SK-N-SH (cell line): ENCODE results near the gene ARHGAP4. TPM values are rescaled to one million over a fixed set of nuclear protein-coding genes. Genes with fewer than 3 reads are reported as not detected.

Source experiments
- CTCF ChIA-PET: fragments of 300-600, 350-600 bp; formaldehyde crosslinking; extraction: SDS; loops from one replicate; lab custom pipeline; 2021; lab: Yijun Ruan, JAX
- POLR2A ChIA-PET: fragments of 350-600 bp; sonication (Branson Sonifier 250); formaldehyde crosslinking; extraction: SDS; loops from one replicate; lab custom pipeline; 2020; ENCODE audit warnings: antibody characterized with exemption, inconsistent platforms; lab: Yijun Ruan, JAX
- DNase-seq: peaks from one replicate; pipeline ENCODE4 v3.0.0; 2012
- H2AFZ ChIP-seq: fragments of 200-600 bp; sonication (generic); 2 replicates; pipeline ENCODE4 v1.8.1; 2016; ENCODE audit warnings: antibody characterized with exemption, mild to moderate bottlenecking, low read depth
- H3F3A ChIP-seq: fragments of 200-600 bp; sonication (generic); replicated peaks from 2 replicates; pipeline ENCODE3; 2016; ENCODE audit warnings: antibody characterized with exemption, mild to moderate bottlenecking; ENCODE audit not compliant: insufficient read depth
- H3K27ac ChIP-seq, 2 experiments: fragments of 200-500 bp in 1 of 2; fragments of 200-600 bp in 1 of 2; sonication (Bioruptor generic) in 1 of 2; sonication (generic), shearing (Covaris generic) in 1 of 2; 2 replicates each; pipeline versions ENCODE4 v1.5.1 to v1.6.1; 2014 to 2016; ENCODE audit warnings: low read depth in 2 of 2, inconsistent platforms in 1 of 2, low read length in 1 of 2, mild to moderate bottlenecking in 1 of 2, mixed read lengths in 1 of 2
- H3K27me3 ChIP-seq: fragments of 200-600 bp; sonication (generic), shearing (Covaris generic); 2 replicates; pipeline ENCODE4 v1.6.1; 2016; ENCODE audit warnings: mixed run types; ENCODE audit not compliant: insufficient read depth
- H3K36me3 ChIP-seq, 2 experiments: fragments of 200-500 bp in 1 of 2; fragments of 200-600 bp in 1 of 2; sonication (Bioruptor generic) in 1 of 2; sonication (generic) in 1 of 2; replicated peaks in 1 of 2; 2 replicates each; pipeline versions ENCODE3 to v1.5.1; 2014 to 2016; ENCODE audit warnings: low read length in 1 of 2, mild to moderate bottlenecking in 1 of 2; ENCODE audit not compliant: insufficient read depth in 2 of 2, control insufficient read depth in 1 of 2
- H3K4me1 ChIP-seq, 2 experiments: fragments of 200-500 bp in 1 of 2; fragments of 200-600 bp in 1 of 2; sonication (Bioruptor generic) in 1 of 2; sonication (generic), shearing (Covaris generic) in 1 of 2; 2 replicates each; pipeline versions ENCODE4 v1.5.1 to v1.6.1; 2014 to 2016; ENCODE audit warnings: low read depth in 1 of 2, low read length in 1 of 2, mixed run types in 1 of 2; ENCODE audit not compliant: insufficient read depth in 2 of 2, control insufficient read depth in 1 of 2
- H3K4me2 ChIP-seq: fragments of 200-600 bp; sonication (generic), shearing (Covaris generic); 2 replicates; pipeline ENCODE4 v1.6.1; 2017; ENCODE audit warnings: mixed run types
- H3K4me3 ChIP-seq, 2 experiments: fragments of 200-500 bp in 1 of 2; fragments of 200-600 bp in 1 of 2; sonication (Bioruptor generic) in 1 of 2; sonication (generic), shearing (Covaris generic) in 1 of 2; 2 replicates each; pipeline versions ENCODE4 v1.5.1 to v1.8.1; 2014 to 2016; ENCODE audit warnings: low read depth in 2 of 2, inconsistent platforms in 1 of 2, low read length in 1 of 2, mild to moderate bottlenecking in 1 of 2, mixed read lengths in 1 of 2, moderate library complexity in 1 of 2
- H3K79me2 ChIP-seq: fragments of 200-600 bp; sonication (generic); 2 replicates; pipeline ENCODE4 v1.8.1; 2017; ENCODE audit warnings: mild to moderate bottlenecking; ENCODE audit not compliant: insufficient read depth
- H3K9ac ChIP-seq: fragments of 200-600 bp; sonication (generic); 2 replicates; pipeline ENCODE4 v1.6.1; 2017; ENCODE audit warnings: mixed run types
- H3K9me2 ChIP-seq: fragments of 200-600 bp; sonication (generic); 2 replicates; pipeline ENCODE4 v1.6.1; 2017; ENCODE audit warnings: mixed run types
- H3K9me3 ChIP-seq: fragments of 200-600 bp; sonication (generic); 2 replicates; pipeline ENCODE4 v1.6.1; 2017; ENCODE audit warnings: mixed run types, mild to moderate bottlenecking, moderate library complexity
- H4K20me1 ChIP-seq: fragments of 200-600 bp; sonication (generic); 2 replicates; pipeline ENCODE4 v1.6.1; 2017; ENCODE audit warnings: mild to moderate bottlenecking, mixed run types; ENCODE audit not compliant: insufficient read depth
- CTCF ChIP-seq: fragments of 200-600 bp; sonication (generic); IDR thresholded peaks from 2 replicates; pipeline ENCODE4 v1.6.1; 2017; ENCODE audit warnings: antibody characterized with exemption, mild to moderate bottlenecking, moderate library complexity
- EP300 ChIP-seq, 2 experiments: IDR thresholded peaks; 2 replicates each; pipeline versions ENCODE4 v1.4.0 to v1.6.1; 2012; ENCODE audit warnings: borderline replicate concordance in 1 of 2, low read depth in 1 of 2, low read length in 1 of 2
- EZH2phosphoT487 ChIP-seq: fragments of 200-600 bp; sonication (generic); IDR thresholded peaks from 2 replicates; pipeline ENCODE4 v1.6.1; 2017; ENCODE audit warnings: low read depth, mixed run types, mild to moderate bottlenecking, antibody characterized with exemption, moderate library complexity, borderline replicate concordance
- FOXJ3 ChIP-seq: sonication (generic); formaldehyde crosslinking; IDR thresholded peaks from 2 replicates; pipeline ENCODE4 v1.5.1; 2020; ENCODE audit warnings: mild to moderate bottlenecking, missing genetic modification reagents
- GABPA ChIP-seq: IDR thresholded peaks from 2 replicates; pipeline ENCODE4 v1.4.0; 2012; ENCODE audit warnings: low read depth, mild to moderate bottlenecking
- GATA2 ChIP-seq: sonication (generic); formaldehyde crosslinking; IDR thresholded peaks from 2 replicates; pipeline ENCODE4 v1.5.0; 2020; ENCODE audit warnings: mild to moderate bottlenecking, missing genetic modification reagents
- JUND ChIP-seq: IDR thresholded peaks from 2 replicates; pipeline ENCODE4 v1.4.0; 2012
- MXI1 ChIP-seq: IDR thresholded peaks from 2 replicates; pipeline ENCODE4 v1.6.1; 2012; ENCODE audit warnings: mild to moderate bottlenecking, low read depth, low read length, improper control_type of control experiment
- NFIC ChIP-seq: IDR thresholded peaks from 2 replicates; pipeline ENCODE4 v1.4.0; 2012; ENCODE audit warnings: borderline replicate concordance
- RAD21 ChIP-seq: IDR thresholded peaks from 2 replicates; pipeline ENCODE4 v1.6.1; 2012; ENCODE audit warnings: mild to moderate bottlenecking, low read length
- RXRA ChIP-seq: IDR thresholded peaks from 2 replicates; pipeline ENCODE4 v1.4.0; 2012; ENCODE audit warnings: low read depth, mild to moderate bottlenecking, borderline replicate concordance
- SIN3A ChIP-seq: IDR thresholded peaks from 2 replicates; pipeline ENCODE4 v1.6.1; 2012; ENCODE audit warnings: low read depth, mild to moderate bottlenecking, low read length, moderate library complexity, borderline replicate concordance
- TCF12 ChIP-seq: IDR thresholded peaks from 2 replicates; pipeline ENCODE4 v1.4.0; 2012
- TEAD4 ChIP-seq: IDR thresholded peaks from 2 replicates; pipeline ENCODE4 v1.4.0; 2012; ENCODE audit warnings: mild to moderate bottlenecking, borderline replicate concordance; ENCODE audit not compliant: insufficient read depth
- YY1 ChIP-seq: IDR thresholded peaks from 2 replicates; pipeline ENCODE4 v1.4.0; 2012; ENCODE audit warnings: low read depth, mild to moderate bottlenecking
- WGBS: methylation state at CpG from one replicate; pipeline ENCODE4 v1.1.6; 2017; ENCODE audit warnings: low lambda C conversion rate; 5-methylcytosine and 5-hydroxymethylcytosine counted together
- polyA plus RNA-seq, 3 experiments: library from polyadenylated mRNA; depleted of rRNA; stranded (reverse); fragments of >200 nt; gene quantifications; 2 replicates each; pipeline ENCODE4 v1.2.3, GENCODE V29; 2012
- TF ChIP-seq, protein P1 (sequence below): fragments of 150-350 bp; IDR thresholded peaks from 2 replicates; pipeline ENCODE4 v1.6.1; 2017; ENCODE audit warnings: antibody characterized with exemption, low read length, low read depth, borderline replicate concordance
- TF ChIP-seq, protein P2 (sequence below): IDR thresholded peaks from 2 replicates; pipeline ENCODE4; 2012
- TF ChIP-seq, protein P3 (sequence below): IDR thresholded peaks from 2 replicates; pipeline ENCODE4 v1.4.0; 2012; ENCODE audit warnings: low read depth
- TF ChIP-seq, protein P4 (sequence below): fragments of 150-350 bp; IDR thresholded peaks from 2 replicates; pipeline ENCODE4 v1.6.1; 2016; ENCODE audit warnings: mild to moderate bottlenecking, low read depth, low read length

ARHGAP4 gene
- polyA plus RNA-seq, 1 of the 3 experiments (the other 2 are of a cell fraction) = 1.6 TPM

GRCh38 chrX:153929576-153929975, 3.5 kb upstream of the ARHGAP4 start:
- Histone ChIP-seq H3K27ac (peak overlapping the region in 1 of 2 experiments; percentile 40; a peak in 1 of 4 replicates), H3K79me2 (peaks cover 33% of the 10 kb centered on the region), H3K9ac (no peak overlapping the region), H3K4me2 (no peak overlapping the region), H3K9me3 (no peaks in the 10 kb centered on the region), H3K9me2 (no peaks in the 10 kb centered on the region), H3K4me1 (peaks cover 10 to 50% of the 10 kb centered on the region in 2 experiments; a peak in 2 of 4 replicates), H3F3A (peaks cover 17% of the 10 kb centered on the region), H2AFZ (no peak overlapping the region), H3K4me3 (no peak overlapping the region), H3K27me3 (no peaks in the 10 kb centered on the region), H4K20me1 (peaks cover 34% of the 10 kb centered on the region), H3K36me3 (peaks cover 12 to 35% of the 10 kb centered on the region in 2 experiments)
- no peak for DNase-seq
- CTCF ChIA-PET = interaction anchor here (12.9 to 16.7 kb wide), 2 partner anchors 19 to 20 kb away, joined by 130 to 271 read pairs; partner anchors contain the start of gene RENBP
- POLR2A ChIA-PET = interaction anchor here (0.8 kb wide), 1 partner anchor 48 kb away, joined by 3 read pairs; no protein-coding TSS in a partner anchor
- WGBS = 98% methylated on average over 6 of the region's 10 CpGs
- TF ChIP-seq GATA2 (no peak), TCF12 (no peak), EZH2phosphoT487 (no peak), GABPA (no peak), RAD21 (no peak), NFIC (no peak), TEAD4 (no peak), EP300 (IDR thresholded peaks at IDR 0.05; ENCODE audit: borderline replicate concordance in 1 of 2, low read depth in 1 of 2, low read length in 1 of 2) (no peak), RXRA (no peak), JUND (no peak), YY1 (no peak), SIN3A (no peak), MXI1 (no peak), FOXJ3 (CRISPR knock-in tag) (no peak), CTCF (no peak)
- TF ChIP-seq, protein P1, sequence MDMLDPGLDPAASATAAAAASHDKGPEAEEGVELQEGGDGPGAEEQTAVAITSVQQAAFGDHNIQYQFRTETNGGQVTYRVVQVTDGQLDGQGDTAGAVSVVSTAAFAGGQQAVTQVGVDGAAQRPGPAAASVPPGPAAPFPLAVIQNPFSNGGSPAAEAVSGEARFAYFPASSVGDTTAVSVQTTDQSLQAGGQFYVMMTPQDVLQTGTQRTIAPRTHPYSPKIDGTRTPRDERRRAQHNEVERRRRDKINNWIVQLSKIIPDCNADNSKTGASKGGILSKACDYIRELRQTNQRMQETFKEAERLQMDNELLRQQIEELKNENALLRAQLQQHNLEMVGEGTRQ = no peak
- TF ChIP-seq, protein P2, sequence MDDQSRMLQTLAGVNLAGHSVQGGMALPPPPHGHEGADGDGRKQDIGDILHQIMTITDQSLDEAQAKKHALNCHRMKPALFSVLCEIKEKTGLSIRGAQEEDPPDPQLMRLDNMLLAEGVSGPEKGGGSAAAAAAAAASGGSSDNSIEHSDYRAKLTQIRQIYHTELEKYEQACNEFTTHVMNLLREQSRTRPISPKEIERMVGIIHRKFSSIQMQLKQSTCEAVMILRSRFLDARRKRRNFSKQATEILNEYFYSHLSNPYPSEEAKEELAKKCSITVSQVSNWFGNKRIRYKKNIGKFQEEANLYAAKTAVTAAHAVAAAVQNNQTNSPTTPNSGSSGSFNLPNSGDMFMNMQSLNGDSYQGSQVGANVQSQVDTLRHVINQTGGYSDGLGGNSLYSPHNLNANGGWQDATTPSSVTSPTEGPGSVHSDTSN = no peak
- TF ChIP-seq, protein P3, sequence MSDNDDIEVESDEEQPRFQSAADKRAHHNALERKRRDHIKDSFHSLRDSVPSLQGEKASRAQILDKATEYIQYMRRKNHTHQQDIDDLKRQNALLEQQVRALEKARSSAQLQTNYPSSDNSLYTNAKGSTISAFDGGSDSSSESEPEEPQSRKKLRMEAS = no peak
- TF ChIP-seq, protein P4, sequence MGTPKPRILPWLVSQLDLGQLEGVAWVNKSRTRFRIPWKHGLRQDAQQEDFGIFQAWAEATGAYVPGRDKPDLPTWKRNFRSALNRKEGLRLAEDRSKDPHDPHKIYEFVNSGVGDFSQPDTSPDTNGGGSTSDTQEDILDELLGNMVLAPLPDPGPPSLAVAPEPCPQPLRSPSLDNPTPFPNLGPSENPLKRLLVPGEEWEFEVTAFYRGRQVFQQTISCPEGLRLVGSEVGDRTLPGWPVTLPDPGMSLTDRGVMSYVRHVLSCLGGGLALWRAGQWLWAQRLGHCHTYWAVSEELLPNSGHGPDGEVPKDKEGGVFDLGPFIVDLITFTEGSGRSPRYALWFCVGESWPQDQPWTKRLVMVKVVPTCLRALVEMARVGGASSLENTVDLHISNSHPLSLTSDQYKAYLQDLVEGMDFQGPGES = no peak
